Daoy (cell line): ENCODE data around the gene C1RL. TPM values are rescaled to one million over a fixed set of nuclear protein-coding genes. Genes with fewer than 3 reads are reported as not detected.

Experiments used
- DNase-seq: peaks from one replicate; pipeline ENCODE4 v3.0.0-alpha.2; 2015; ENCODE audit warnings: low read depth
- total RNA-seq: library from RNA; depleted of rRNA; stranded (reverse); fragments of >200 nt; shearing (Covaris generic); gene quantifications from 2 replicates; pipeline ENCODE4 v1.2.3, GENCODE V29; 2014; rRNA removed

Gene C1RL, protein sequence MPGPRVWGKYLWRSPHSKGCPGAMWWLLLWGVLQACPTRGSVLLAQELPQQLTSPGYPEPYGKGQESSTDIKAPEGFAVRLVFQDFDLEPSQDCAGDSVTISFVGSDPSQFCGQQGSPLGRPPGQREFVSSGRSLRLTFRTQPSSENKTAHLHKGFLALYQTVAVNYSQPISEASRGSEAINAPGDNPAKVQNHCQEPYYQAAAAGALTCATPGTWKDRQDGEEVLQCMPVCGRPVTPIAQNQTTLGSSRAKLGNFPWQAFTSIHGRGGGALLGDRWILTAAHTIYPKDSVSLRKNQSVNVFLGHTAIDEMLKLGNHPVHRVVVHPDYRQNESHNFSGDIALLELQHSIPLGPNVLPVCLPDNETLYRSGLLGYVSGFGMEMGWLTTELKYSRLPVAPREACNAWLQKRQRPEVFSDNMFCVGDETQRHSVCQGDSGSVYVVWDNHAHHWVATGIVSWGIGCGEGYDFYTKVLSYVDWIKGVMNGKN
- total RNA-seq, result 3.1 and 13.3 TPM in 2 replicates

- peak; percentile 83 for DNase-seq
Measured at GRCh38 chr12:7108796-7109571, at the start of gene C1RL. C1RL (minus strand) TSS chr12:7109214; CDS start chr12:7109180, 34 bp downstream.

- no peak for DNase-seq
Measured at GRCh38 chr12:7157391-7157790, 48.4 kb upstream of the C1RL start.

GRCh38 chr12:7156259-7157197 lies 47.5 kb upstream of the C1RL start:
- DNase-seq, result no peak

GRCh38 chr12:7155471-7156034 lies 46.5 kb upstream of the C1RL start:
- no peak for DNase-seq

DNA sequence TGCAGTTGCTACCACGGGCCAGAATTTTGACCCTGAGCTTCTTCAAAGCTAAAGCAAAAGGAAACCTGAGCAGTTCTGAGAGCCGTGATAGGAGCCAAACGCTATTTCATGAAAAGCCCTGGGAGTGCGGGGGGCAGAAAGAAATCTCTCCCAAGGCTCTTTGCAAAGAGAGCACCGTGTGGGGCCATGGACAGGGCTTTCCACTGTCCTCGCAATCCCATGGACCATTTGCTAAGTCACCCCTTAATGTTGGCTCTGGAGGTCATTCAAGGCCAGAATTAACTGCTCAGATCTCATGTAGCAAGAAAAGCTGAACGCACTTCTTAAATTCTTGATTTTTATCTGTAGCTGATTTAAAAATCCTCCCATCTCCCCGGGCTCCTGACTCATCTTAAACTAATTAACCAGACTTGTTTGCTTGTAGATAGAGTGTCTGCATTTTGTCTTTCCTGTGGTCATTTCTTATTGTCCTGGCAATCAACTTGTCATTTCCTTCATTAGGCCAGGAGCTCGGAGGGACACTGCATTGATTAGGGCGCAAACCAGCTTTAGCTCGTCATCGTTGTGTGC lies 46.0 kb upstream of the C1RL start:
- DNase-seq, result no peak

- DNase-seq, result no peak
Measured at GRCh38 chr12:7154042-7154441, 45.0 kb upstream of the C1RL start.

GRCh38 chr12:7152818-7153217 lies 43.8 kb upstream of the C1RL start:
- DNase-seq, result no peak

GRCh38 chr12:7151532-7151931 lies 42.5 kb upstream of the C1RL start:
- no peak for DNase-seq

- DNase-seq, result no peak
Measured at GRCh38 chr12:7150841-7151240, 41.8 kb upstream of the C1RL start.

DNA sequence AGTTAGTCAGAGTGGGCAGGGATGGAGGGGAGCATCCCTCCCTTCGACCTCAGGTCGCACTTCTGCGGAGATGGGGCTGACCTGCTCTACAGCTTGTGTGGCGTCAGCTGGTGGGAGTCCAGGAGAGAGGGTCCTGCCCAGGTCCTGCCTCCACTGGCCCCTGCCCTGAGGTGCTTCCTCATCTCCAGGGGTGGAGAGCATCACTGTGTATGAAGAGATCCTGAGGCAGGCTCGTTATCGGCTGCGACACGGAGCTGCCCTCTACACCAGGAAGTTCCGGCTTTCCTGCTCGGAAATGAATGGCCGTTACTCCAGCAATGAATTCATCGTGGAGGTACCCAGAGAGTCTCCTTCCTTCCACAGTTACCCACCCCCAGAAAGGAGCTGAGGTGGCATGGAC lies 41.3 kb upstream of the C1RL start:
- DNase-seq, result no peak

GRCh38 chr12:7146906-7147305 lies 37.9 kb upstream of the C1RL start:
- no peak for DNase-seq

DNA sequence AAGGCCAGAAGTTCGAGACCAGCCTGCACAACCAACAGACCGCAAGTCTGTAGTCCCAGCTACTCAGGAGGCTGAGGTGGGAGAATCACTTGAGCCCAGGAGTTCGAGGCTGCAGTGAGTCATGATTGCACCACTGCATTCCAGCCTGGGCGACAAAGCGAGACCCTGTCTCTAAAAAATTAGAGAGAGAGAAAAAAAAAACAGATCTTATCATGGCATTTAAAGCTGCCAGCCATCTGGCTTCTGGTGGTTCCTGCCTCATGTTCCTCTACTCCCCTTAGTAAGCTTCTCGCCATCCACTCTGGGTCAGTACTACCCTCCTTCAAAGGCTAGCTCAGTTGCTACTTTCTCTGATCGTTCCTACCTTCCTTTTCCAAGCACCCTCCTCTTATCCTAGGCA lies 37.2 kb upstream of the C1RL start:
- no peak for DNase-seq

GRCh38 chr12:7145671-7146070 lies 36.7 kb upstream of the C1RL start:
- no peak for DNase-seq

DNA sequence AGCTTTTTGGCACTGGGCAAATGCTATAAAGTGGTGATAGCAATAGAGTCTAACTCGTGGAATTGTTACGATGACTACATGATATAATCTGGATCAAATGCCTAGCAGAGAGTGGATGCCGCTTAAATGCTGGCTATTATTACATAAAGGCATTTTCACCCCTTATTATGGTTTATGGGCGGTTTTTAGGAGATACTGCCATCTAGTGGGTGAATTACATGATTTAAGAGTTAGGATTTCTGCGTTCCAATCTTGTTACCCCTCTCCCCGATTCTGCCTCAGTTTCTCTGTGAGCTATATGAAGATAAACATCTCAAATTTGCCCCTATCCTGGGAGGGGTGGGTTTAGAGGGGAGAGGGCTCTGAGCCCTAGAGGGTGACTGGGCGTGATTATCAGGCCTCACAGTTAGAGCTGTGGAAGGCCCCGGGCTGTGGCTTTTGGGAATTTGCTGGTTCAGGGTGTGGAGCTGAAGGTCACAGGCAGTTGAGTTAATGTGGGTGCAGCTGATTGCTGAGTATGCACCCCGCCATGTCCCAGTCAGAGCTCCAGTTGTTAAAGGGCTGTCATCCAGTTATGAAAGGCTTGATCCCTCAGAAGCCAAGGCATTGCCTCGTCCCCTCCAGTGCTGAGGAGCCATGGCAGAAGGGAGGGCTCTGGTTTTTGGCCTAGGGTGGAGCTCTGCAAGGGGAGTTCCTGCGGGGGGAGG lies 35.6 kb upstream of the C1RL start:
- no peak for DNase-seq

- DNase-seq, result no peak
Measured at GRCh38 chr12:7143564-7143963, 34.5 kb upstream of the C1RL start.

DNA sequence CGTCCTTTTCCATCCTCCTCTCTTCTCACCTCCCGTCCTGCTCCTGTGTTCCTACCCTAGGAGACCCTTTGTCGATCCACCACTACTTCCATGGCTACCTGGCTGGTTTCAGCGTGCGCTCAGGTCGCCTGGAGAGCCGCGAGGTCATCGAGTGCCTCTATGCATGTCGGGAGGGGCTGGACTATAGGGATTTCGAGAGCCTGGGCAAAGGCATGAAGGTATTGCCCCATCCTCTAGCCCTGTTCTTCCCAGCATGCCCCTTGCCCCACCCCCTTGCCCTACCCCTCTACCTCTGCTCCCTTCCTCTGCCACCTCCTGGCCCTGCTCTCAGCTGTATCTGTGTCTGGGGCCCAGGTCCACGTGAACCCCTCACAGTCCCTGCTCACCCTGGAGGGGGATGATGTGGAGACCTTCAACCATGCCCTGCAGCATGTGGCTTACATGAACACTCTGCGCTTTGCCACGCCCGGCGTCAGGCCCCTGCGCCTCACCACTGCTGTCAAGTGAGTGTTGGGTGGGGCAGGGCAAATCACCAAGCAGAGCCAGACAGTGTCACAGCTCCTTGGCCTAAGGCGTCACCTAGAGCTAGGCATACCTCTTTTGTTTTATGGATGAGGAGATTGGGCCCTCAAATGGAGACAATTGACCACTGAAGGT lies 33.9 kb upstream of the C1RL start:
- DNase-seq, result no peak

DNA sequence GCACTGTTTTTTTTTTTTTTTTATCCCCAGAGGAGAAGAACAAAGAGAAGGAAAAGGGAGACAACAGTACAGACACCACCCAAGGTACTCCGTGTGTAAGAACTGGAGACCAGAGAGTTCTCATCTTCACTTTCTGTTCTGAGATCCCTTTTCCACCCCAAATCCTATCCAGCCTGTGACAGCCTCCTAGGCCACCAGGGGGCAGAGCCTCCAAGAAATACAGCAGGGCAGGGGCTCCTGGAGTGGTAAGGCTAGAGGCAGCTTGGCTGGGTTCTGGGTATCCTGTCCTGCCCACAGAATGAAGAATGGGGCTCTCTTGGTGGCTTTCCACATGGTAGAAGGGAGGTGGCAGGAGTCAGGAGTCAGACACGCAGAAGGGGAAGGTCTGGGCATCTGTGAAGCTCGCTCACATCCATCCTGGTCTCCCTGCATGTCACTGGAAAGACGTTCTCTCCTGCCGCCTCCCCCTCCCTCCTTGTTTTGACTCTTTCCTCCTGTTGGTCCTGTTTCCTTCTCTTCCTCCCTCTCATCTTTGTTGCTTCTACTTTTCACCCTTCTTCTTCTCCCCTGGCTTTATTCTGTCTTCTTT lies 33.1 kb upstream of the C1RL start:
- peak; percentile 60 for DNase-seq

DNA sequence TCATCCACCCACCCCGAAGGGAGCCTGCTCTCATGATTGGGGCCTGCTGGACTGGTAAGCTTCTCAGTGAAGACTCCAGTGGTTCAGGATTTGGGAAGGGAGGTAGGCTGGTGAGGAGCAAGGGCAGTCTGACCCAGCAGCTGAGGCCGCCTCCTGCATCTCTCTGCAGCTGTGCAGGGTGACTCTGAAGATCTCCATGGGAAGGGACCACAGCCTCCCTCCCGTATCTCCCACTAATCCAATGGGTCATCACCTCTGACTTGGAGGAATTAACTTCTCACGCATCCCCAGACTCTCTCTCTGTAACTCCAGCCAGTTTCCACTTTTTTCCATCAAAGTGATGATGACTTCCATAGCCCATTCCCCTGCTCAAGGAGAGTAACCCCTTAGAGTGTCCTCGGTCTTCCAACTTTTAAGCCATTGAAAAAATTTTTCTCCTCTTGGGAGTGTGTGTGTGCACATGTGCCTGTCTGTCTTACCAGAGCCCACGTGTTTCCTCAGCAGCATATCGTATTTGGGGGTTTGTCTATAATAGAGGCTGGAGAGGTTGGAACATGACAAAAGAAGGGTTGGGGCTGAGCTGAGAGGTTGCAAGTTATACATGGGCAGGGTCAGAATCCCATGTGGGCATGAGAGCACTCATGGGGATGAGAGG lies 32.5 kb upstream of the C1RL start:
- no peak for DNase-seq

- DNase-seq, result no peak
Measured at GRCh38 chr12:7139200-7139599, 30.2 kb upstream of the C1RL start.
